Liver (tissue), 2 donors: ENCODE results near the gene NDUFA13.

Experiments used
- CTCF ChIP-seq: fragments of 150-350 bp; IDR thresholded peaks from 2 replicates; pipeline ENCODE4 v1.5.1; 2017; ENCODE audit warnings: improper control_type of control experiment, low read depth, low read length; ENCODE audit not compliant: missing input control
- MAX ChIP-seq: IDR thresholded peaks from 2 replicates; pipeline ENCODE4 v1.6.1; 2016; ENCODE audit warnings: antibody characterized with exemption
- donor health status: healthy.

- TF ChIP-seq CTCF (no peak), MAX (no peak)
Measured at GRCh38 chr19:19500975-19501644, 14.9 kb upstream of the NDUFA13 start.
